Occipital lobe (tissue), 2 donors: Measurements from ENCODE around the gene KLHL35. TPM values are rescaled to one million over a fixed set of nuclear protein-coding genes. Genes with fewer than 3 reads are reported as not detected.

Experiments
- DNase-seq: peaks from one replicate; lab custom pipeline; 2025; lab: John Stamatoyannopoulos, UW
- total RNA-seq: library from RNA; depleted of rRNA; stranded (reverse); fragments of >200 nt; gene quantifications from one replicate; pipeline ENCODE4 v1.2.3, GENCODE V29; 2014

KLHL35 gene
- total RNA-seq, 1 donor from 2014 or later = 28.5 TPM

DNA sequence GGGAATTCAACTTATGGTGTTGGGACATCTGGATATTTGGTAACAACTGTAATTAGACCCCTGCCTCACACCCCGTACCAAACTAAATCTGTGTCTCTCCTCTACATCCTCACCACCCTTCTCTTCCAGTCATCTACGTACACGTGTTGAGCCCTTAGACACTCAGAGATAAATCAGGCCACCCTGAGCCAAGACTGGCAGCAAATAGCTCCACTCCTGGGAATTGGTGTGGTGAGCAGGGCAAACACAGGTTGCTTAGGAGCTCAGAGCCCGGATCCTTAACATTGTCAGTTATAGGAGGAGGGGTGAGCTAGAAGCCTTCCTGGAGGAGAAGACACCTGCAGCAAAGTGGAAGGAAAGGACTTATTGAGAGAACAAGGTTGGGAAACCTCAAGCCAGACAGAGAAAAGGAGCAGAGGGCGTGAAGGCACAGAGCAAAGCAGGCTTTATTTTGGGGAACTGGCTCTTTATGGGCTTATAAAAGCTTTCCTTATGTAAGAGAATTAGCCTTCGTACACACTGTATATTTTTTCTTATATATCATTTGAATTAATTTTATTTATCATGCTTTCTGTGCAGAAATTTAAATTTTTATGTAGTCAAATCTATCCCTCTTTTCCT, 36.9 kb upstream of the KLHL35 start:
- no peak for DNase-seq

DNA sequence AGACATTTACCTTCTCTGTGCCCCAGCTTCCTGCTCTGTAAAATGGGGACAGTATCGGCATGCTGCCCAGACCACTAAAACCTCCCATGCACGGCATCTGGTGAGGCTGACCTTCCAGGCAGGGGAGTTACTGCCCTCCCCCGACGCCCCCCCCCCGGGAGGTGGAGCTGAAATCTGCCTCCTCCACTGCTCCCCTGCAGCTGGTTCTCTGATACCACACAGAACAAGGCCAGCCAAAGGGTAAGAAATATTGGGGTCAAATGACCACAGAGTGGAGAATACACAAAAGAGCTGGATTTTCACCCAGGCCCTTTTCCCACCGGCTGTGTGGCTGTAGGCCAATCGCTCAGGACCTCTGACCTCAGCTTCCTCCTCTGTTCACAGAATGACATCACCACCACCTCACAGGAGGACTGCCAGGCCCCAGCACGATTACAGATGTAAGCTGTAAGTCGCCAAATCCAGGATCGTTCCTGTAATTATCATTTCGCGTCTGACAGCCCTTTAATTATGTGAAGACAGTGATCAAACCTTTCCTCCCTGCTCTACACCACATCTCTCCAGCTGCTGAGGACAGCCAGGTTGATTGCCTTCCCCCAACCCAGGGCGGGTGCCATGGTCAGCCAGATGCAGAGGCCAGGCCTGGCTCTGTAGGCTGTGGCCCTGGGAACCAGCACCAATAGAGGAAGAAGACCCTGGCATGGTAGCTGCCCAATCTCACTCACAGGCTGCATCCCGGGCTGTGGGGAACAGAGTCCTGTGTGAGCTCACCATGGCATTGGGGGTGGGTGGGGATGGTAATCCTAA, 35.7 kb upstream of the KLHL35 start:
- no peak for DNase-seq

DNA sequence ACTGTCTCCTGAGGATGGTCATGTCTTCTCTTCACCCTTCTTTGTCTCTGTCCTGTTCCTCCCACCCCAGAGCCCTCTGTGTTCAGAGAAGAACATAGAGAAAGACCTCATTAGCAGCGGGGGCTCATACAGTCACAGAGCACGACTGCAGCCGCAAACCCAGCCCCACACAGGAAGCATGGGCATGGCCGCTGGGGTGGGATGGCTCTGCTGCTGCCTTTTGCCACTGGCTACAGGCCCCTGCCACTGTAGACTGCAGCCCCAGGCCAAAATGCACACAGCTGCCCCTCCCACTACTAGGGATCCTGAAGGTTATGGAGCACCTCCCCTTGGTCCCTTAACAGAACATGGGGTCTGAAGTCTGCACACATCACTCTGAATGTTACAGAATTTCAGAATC, 34.9 kb upstream of the KLHL35 start:
- DNase-seq = no peak

DNA sequence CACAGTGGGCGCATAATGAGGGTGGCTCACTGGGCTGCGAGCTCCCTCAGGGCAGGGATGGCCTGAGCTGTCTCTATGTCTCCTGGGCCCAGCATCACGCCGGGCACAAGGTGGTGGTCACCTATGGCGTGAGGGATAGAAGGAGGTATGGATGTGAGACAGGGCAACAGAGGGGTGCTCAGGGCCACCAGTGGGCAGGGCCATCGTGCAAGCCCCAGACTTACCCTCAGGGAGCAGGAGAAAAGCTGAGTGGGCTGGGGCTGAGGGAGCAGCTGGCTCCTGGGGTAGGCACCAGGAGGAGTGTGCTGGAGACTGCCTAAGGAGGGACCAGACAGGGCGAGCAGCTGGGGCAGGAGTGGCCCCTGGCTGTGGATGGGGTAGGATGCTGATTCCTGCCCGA, 34.3 kb upstream of the KLHL35 start:
- DNase-seq = no peak

DNA sequence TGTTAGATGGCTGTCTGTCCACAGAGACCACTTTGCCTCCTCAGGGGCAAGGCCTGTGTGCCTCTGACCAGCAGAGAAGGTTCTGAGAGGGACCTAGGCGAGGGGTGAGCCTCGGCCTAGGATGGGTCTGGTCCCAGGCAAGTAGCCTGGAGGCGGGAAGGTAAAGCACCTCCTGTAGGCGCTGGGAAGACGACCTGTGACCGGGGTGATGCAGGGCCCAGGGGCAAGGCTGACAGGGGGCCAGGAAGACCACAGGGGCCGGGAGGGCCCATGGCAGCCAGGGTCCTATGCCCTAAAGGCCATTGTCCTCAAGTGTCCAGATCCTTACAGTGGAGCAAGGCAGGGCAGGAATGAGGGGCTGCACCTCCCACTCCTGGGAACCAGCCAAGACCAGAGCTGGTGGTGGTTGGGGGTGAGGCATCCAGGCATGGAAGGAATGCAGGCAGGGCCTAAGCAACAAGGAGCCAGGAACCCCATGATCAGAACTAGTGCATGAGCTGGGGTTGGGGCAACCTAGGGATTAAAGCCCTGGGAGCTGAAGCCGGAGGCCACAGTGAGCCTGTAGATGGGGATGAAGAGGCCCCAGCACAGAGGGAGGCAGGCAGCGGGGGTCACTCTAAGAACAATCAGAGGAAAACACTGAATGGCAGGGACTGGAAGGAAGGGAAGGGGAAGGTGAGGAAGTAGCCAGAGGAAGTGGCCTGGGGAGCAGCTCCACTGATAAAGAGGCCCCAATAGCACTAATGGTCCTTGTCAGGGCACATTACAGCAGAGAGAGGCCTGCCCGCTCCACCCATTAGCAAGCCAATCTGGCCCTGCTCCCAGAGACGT, 32.9 kb upstream of the KLHL35 start:
- DNase-seq = no peak

DNA sequence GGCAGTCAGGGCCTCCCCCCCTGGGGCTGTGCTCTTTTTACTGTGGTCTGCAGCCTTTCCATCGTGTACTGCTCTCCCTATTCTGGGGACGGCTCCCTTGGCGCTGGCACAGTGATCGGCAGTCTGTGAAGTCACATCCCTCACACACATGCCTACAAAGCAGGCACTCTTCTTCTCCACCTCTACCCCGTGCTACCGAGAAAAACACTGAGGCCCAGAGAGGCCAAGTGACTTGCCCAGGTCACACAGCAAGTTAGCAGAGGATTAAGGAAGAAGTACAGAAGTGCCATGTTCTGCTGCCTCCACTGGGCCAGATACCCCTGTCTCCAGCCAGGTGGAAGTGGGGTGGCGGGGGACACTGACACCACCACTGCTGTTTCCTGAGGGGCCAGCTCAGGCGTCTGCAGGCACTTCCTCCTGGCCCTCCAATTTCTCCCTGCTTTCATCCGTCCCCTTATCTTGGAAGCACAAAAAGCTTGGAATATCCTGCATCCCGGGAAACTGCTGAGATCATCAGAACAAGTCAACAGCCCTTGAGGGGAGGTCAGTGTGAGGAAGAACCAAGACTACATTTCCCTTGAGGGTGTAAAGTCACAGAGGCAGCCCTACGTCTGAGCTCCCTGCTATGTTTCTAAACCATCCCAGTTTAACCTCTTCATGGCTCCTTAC, 30.2 kb upstream of the KLHL35 start:
- no peak for DNase-seq

DNA sequence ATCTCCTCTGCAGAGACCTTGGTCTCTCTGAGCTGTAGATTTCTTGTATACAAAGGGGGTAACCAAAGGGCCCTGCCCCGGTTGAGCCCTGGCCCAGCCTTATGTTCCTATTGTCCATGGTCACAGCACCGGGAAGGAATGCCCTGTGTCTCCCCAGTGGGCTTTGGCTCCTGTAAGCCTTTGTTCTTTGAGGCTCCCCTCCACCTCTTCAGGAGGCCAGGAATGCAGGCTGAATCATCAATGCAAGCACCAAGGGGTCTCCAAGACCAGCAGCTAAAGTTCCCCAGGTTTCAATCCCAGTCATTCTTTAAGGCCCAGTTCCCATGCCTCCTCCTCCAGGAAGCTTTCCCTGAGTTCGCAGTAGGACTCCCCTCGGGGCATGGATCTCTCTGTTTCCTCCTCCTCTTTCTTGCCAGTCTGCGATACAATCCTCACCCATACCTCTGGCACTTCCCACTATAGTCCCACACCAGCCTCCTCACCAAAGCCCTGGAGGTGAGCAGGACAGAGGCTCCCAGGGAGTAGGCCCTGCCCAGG, 29.2 kb upstream of the KLHL35 start:
- DNase-seq = no peak

DNA sequence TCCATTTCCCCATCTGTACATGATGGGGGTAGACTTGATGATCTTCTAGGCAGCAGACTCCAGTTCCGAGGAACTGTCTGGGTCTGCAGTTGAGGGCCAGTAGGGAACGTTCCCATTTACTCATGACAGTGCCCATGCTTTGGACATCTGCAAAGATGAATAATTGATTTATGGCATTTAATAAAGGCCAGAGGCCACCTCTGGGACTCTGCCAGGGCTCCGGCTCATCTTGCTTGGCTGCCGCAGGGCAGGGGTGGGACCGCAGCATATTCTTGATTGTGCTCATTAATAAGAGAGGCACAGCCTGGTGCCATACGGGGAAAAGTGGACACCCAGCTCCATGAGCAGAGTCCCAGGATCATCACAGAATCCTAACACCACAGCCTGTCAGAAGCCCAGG, 28.1 kb upstream of the KLHL35 start:
- no peak for DNase-seq

DNA sequence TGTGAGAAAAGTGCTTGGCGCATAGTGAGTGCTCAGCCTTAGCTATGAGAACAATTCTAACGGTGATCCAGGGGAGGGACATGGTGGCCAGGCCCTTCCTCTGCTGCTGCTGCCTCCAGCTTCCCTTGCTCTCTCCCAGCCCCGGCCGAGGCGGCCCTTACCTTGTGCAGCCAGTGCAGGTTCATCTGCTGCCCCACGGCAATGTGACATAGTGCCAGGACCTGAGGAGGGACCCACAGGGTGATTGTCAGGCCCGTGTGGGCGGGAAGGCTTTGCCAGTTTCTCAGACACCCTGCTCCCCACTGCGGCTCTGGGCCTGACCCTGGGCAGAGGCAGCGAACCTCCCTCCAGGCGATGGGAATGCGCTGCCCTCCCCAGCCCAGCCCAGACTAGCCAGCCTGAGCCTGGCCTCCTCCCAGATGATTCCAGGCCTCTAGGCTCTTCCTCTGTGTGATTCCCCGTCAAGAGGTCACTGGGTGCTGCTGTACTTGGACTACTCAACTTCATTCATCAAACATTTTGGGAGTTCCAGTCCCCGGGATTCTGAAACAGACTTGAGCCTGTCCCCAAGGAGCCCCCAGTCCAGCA, 23.7 kb upstream of the KLHL35 start:
- DNase-seq = no peak

DNA sequence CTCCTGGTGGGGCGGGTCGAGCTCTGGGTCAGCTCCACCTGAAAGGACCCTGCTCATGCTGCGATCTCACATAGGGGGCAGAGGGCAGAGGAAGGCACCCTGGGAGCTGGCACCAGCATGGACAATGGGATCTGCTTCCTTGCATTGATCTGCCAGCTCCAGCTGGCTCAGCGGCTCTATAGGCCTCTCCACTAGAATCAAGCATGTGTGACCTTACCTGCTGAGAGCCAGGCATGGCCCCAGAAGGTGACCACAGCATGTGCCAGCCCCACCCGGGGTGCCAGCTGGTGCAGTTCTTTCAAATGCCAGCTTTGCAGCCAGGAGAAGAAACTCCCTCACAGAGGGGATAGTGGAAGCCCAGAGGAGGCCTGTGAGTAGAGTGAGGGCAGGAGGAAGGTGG, 22.0 kb upstream of the KLHL35 start:
- DNase-seq = no peak

DNA sequence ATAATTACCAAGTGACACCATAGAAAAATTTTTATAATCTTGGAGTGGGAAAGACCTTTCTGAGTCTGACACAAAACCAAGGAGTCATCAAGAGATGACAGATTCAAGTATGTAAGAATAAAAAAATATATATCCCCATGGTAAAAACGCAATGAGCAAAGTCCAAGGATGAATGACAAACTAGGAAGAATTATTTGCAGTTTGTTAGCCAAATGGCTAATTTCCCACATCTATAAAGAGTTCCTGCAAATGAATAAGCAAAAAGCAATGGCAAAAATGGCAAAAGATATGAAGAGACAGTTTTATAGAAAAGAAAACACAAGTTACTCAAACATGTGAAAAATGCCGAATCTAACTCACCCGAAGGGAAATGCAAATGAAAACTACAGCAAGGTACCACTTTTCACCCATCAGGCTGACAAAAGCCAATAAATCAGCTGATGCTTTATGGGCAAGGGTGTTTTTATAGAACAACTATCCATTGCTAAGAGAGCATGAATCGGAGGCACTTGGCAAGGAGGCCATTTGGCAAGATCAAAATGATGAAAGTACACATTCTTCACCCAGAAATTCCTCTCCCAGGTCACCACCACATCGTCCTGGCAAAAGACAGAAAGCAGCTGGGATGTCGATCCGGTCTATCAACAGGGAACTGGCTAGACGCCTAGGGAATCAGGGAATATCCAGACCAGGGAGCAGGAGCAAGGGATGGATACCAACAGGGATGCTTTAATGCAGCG, 21.1 kb upstream of the KLHL35 start:
- no peak for DNase-seq

DNA sequence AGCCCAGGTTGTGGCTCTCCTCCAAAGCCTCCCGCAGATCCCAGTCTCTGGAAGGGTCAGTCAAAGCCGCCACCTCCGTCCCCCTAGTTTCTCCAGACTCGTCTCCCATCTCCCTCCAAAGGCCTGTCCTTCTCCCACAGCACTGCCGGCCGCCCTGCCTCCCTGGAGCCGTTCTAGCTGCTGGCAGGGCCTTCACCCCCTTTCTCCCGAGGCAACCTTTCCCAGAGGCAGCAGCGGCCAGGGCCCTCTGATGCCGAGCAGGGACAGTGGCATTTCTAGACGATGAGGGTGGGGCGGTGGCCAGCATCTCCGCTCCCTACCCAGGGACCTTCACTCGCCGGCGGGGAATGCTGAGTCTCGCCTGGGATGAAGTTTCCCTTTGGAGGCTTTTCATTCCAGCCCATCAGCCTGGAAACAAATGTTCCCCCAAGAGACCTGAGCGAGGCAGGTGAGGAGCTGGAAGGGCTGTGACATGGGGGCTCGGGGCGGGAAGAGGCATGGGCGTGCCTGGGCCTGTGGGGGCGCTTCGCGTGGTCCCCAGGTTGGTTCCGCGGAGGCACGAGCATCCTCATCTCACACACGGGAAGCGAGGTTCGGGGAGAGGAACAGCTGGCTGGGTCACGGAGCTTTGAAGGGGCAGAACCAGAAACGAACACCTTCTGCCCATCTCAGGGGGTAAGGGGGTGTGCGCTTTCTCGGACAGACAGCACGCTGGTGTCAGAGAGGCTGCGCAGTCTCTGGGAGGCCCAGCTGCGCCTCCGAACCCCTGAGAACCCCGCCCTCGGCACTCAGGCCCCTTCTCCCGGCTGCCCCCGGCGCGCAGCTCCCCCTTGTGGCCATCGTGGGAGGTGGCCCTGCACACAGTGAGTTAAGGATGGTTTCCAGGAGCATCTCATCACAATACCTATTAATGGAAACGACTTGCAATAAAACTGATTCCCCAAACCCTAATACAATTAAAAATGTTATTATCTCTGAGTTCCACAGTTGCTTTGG, 18.1 kb upstream of the KLHL35 start:
- DNase-seq = no peak

DNA sequence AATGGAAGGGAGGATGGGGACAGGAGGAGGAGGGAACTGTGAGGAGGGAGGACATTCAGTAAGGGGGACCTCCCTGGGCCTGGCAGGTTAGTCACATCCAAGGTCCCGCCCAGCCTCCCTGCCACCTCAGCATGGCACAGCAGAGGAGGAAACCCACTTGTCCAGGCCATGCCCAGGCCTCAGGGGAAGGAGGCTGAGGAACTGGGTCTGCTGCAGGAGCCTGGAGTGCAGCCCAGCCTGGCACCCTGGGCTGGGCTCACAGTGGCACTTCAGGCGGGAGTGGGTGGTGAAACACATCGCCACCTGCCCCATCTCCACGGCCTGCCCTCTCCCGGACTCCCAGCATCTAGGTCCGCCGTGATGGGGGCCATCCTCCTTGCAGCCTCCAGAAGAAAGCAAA, 17.2 kb upstream of the KLHL35 start:
- no peak for DNase-seq

DNA sequence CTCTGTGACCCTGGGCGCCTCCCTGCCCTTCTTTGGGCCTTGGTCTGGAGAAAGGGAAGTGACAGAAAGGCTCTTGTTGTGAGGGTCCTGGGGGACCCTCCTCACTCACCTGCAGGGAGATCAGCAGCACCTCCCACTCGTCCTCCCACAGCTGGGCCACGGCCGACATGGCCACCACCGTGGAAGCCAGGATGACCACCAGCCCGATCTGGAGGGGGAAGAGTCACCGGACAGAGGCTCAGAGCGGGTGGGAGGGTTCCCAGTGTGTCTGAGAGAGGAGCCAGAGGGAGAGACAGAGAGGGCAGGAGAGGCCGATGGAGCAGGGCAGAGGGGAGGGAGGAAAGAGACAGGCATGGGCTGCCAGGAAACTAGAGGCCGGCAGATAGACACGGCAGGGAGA, 16.8 kb upstream of the KLHL35 start:
- no peak for DNase-seq

DNA sequence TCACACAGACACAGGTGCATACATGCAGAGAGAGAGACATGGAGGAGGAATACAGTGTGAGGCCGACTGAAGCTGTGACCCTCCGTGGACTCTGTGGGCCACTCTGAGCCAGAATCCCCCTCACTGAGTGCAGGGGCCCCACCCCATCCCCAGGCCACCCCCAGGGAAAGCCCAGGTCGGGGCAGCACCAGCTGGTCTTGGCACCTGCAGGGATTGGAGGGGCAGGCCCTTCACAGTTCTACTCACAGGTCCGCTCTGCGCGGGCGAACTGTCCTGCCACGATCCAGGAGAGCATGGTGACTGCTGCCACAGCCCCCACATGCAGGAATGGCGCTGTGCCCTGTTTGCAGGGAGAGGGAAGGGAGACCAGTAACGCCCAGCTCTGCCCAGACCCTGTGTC, 16.3 kb upstream of the KLHL35 start:
- DNase-seq = no peak

DNA sequence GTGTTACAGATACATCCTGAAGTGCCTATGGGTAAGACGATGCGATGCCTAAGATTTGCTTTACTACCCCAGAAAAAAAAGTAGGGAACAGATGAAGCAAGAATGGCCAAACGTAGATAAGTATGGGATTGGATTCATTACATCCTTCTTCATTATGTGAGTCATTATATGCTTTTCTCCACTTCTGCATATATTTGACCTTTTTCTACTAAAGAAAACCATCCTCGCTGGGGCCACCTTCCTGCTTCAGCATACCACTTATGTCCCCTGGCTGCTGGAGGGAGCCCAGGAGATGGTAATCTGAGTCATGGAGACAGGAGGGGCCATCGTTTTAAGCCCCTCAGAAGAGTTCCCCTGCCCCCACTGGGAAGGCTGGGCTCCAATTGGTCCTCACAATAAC, 14.4 kb upstream of the KLHL35 start:
- no peak for DNase-seq

DNA sequence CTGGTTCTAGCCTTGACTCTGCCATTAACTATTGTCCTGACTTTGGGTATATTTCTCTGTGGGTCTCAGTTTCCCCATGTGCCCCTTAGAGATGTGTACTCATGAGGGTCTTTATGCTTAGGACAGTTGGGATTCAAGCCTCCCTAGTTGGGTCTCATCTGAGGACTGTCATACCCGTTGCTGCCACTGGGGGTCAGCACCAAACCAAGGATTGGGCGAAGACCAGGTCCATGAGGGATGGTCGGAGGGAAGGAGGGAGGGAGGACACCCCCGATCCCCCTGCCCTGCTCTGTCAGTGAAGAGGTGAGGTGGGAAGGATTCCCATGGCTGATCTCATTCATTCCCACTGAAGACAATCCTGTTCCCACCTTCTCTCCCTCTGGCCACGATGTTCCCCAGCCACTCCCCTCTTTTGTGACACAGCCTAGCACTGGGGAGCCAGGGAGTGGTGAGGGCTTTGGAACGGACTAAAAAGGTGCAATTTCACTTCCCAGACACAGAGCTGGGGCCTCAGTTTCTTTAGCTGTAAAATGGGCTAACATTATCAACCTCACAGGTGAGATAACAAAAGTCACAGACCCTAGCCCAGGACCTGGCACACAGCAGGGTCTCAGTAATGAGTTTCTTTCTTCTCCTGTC, 12.4 kb upstream of the KLHL35 start:
- DNase-seq = peak; percentile 42

DNA sequence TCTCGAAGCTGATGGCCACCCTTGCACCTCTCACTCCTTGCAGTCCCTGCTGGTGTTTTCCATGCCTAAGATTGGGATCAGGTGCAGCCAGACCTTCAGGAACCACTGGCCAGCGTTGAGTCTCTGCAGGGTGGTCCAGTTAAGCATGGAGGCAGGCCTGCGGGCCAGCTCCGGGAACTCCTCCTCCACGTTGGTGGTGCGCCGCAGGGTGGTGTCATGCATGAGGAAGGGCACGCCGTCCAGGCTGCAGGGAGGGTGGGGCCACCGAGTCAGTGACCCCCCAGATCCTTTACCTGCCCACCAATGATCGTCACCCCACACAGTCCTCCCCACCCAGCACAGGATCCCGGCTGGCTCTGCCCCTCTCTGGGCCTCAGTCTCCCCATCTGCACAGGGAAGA, 10.0 kb upstream of the KLHL35 start:
- DNase-seq = no peak
